Measurements from ENCODE around the gene STARD3NL.
"Not testable (repeated sequence)": the region's sequence is repeated elsewhere in the genome, so short reads cannot be mapped to it uniquely, and the experiment has no call there.

STARD3NL gene

GRCh38 chr7:38171623-38172391, 6.2 kb upstream of the STARD3NL start:
- H3K9me3 Mint-ChIP-seq = peaks cover 4% of the 10 kb centered on the region
- peaks cover 29% of the 10 kb centered on the region for H3K27me3 Mint-ChIP-seq (ENCODE audit: low read depth)
- H3K4me1 Mint-ChIP-seq (ENCODE audit: low read depth) = peaks cover 15% of the 10 kb centered on the region
- H3K36me3 Mint-ChIP-seq (ENCODE audit: low read depth) = no peaks in the 10 kb centered on the region
- H3K27ac Mint-ChIP-seq = no peak overlapping the region
- no peak overlapping the region for H3K4me3 Mint-ChIP-seq

- H3K27ac Mint-ChIP-seq; H3K4me3 Mint-ChIP-seq; H3K9me3 Mint-ChIP-seq; H3K36me3 Mint-ChIP-seq (ENCODE audit: low read depth); H3K27me3 Mint-ChIP-seq (ENCODE audit: low read depth): not testable (repeated sequence)
- peaks cover 35% of the 10 kb centered on the region for H3K4me1 Mint-ChIP-seq (ENCODE audit: low read depth)
These were observed 2.5 kb upstream of the STARD3NL start for GRCh38 chr7:38175547-38175946.

- Mint-ChIP-seq H3K36me3 (ENCODE audit: low read depth) (no peaks in the 10 kb centered on the region), H3K4me3 (peak overlapping the region; percentile 97), H3K27ac (peak overlapping the region; percentile 94), H3K27me3 (ENCODE audit: low read depth) (peaks cover 4% of the 10 kb centered on the region), H3K4me1 (ENCODE audit: low read depth) (peaks cover 31% of the 10 kb centered on the region), H3K9me3 (peaks cover 4% of the 10 kb centered on the region)
These were observed 433 bp upstream of the STARD3NL start for GRCh38 chr7:38177621-38178003.

- peaks cover 30% of the 10 kb centered on the region for H3K4me1 Mint-ChIP-seq (ENCODE audit: low read depth)
- peaks cover 3% of the 10 kb centered on the region for H3K27me3 Mint-ChIP-seq (ENCODE audit: low read depth)
- peaks cover under 1% of the 10 kb centered on the region for H3K36me3 Mint-ChIP-seq (ENCODE audit: low read depth)
- H3K4me3 Mint-ChIP-seq = peak overlapping the region; percentile 97
- peak overlapping the region; percentile 84 for H3K27ac Mint-ChIP-seq
- peaks cover 2% of the 10 kb centered on the region for H3K9me3 Mint-ChIP-seq
These were observed 775 bp downstream of the STARD3NL start for GRCh38 chr7:38178695-38179344.

- Mint-ChIP-seq H3K36me3 (ENCODE audit: low read depth) (peaks cover 6% of the 10 kb centered on the region), H3K27ac (peak overlapping the region; percentile 0), H3K27me3 (ENCODE audit: low read depth) (no peaks in the 10 kb centered on the region), H3K9me3 (no peaks in the 10 kb centered on the region), H3K4me3 (no peak overlapping the region), H3K4me1 (ENCODE audit: low read depth) (peaks cover 26% of the 10 kb centered on the region)
These were observed 1.8 kb downstream of the STARD3NL start for GRCh38 chr7:38179776-38180226.

GRCh38 chr7:38181111-38181510, 3.1 kb downstream of the STARD3NL start:
- Mint-ChIP-seq H3K4me3 (no peak overlapping the region), H3K36me3 (ENCODE audit: low read depth) (peaks cover 11% of the 10 kb centered on the region), H3K27ac (no peak overlapping the region), H3K27me3 (ENCODE audit: low read depth) (no peaks in the 10 kb centered on the region), H3K9me3 (no peaks in the 10 kb centered on the region), H3K4me1 (ENCODE audit: low read depth) (peaks cover 25% of the 10 kb centered on the region)

GRCh38 chr7:38182450-38182849, 4.4 kb downstream of the STARD3NL start:
- Mint-ChIP-seq H3K4me1 (ENCODE audit: low read depth) (peaks cover 25% of the 10 kb centered on the region), H3K36me3 (ENCODE audit: low read depth) (peaks cover 11% of the 10 kb centered on the region), H3K27me3 (ENCODE audit: low read depth) (no peaks in the 10 kb centered on the region), H3K4me3 (no peak overlapping the region), H3K9me3 (no peaks in the 10 kb centered on the region), H3K27ac (no peak overlapping the region)

GRCh38 chr7:38185395-38186307, 7.6 kb downstream of the STARD3NL start:
- Mint-ChIP-seq H3K36me3 (ENCODE audit: low read depth) (peaks cover 15% of the 10 kb centered on the region), H3K27ac (no peak overlapping the region), H3K9me3 (no peaks in the 10 kb centered on the region), H3K4me3 (no peak overlapping the region), H3K4me1 (ENCODE audit: low read depth) (peaks cover 11% of the 10 kb centered on the region), H3K27me3 (ENCODE audit: low read depth) (no peaks in the 10 kb centered on the region)

GRCh38 chr7:38186593-38187314, 8.7 kb downstream of the STARD3NL start:
- no peak overlapping the region for H3K27ac Mint-ChIP-seq
- peaks cover 3% of the 10 kb centered on the region for H3K9me3 Mint-ChIP-seq
- H3K36me3 Mint-ChIP-seq (ENCODE audit: low read depth) = peaks cover 17% of the 10 kb centered on the region
- H3K4me3 Mint-ChIP-seq = no peak overlapping the region
- H3K4me1 Mint-ChIP-seq (ENCODE audit: low read depth) = peaks cover 7% of the 10 kb centered on the region
- H3K27me3 Mint-ChIP-seq (ENCODE audit: low read depth) = no peaks in the 10 kb centered on the region

GRCh38 chr7:38187794-38188440, 9.9 kb downstream of the STARD3NL start:
- no peaks in the 10 kb centered on the region for H3K27me3 Mint-ChIP-seq (ENCODE audit: low read depth)
- H3K4me3 Mint-ChIP-seq = no peak overlapping the region
- H3K27ac Mint-ChIP-seq = no peak overlapping the region
- peaks cover 22% of the 10 kb centered on the region for H3K36me3 Mint-ChIP-seq (ENCODE audit: low read depth)
- peaks cover 12% of the 10 kb centered on the region for H3K4me1 Mint-ChIP-seq (ENCODE audit: low read depth)
- H3K9me3 Mint-ChIP-seq = peaks cover 8% of the 10 kb centered on the region

- H3K9me3 Mint-ChIP-seq = peaks cover 8% of the 10 kb centered on the region
- H3K4me1 Mint-ChIP-seq (ENCODE audit: low read depth) = peaks cover 12% of the 10 kb centered on the region
- H3K4me3 Mint-ChIP-seq = no peak overlapping the region
- H3K27ac Mint-ChIP-seq = no peak overlapping the region
- H3K36me3 Mint-ChIP-seq (ENCODE audit: low read depth) = peaks cover 15% of the 10 kb centered on the region
- H3K27me3 Mint-ChIP-seq (ENCODE audit: low read depth) = no peaks in the 10 kb centered on the region
These were observed 11.3 kb downstream of the STARD3NL start for GRCh38 chr7:38189231-38189938.

GRCh38 chr7:38190011-38190410, 12.0 kb downstream of the STARD3NL start:
- H3K27ac Mint-ChIP-seq = no peak overlapping the region
- peaks cover 12% of the 10 kb centered on the region for H3K4me1 Mint-ChIP-seq (ENCODE audit: low read depth)
- H3K36me3 Mint-ChIP-seq (ENCODE audit: low read depth) = peaks cover 13% of the 10 kb centered on the region
- H3K9me3 Mint-ChIP-seq = peaks cover 8% of the 10 kb centered on the region
- H3K4me3 Mint-ChIP-seq = no peak overlapping the region
- H3K27me3 Mint-ChIP-seq (ENCODE audit: low read depth) = no peaks in the 10 kb centered on the region

GRCh38 chr7:38191791-38192190, 13.7 kb downstream of the STARD3NL start:
- Mint-ChIP-seq H3K27ac (no peak overlapping the region), H3K27me3 (ENCODE audit: low read depth) (no peaks in the 10 kb centered on the region), H3K4me3 (peak overlapping the region; percentile 66), H3K4me1 (ENCODE audit: low read depth) (peaks cover 12% of the 10 kb centered on the region), H3K36me3 (ENCODE audit: low read depth) (peaks cover 11% of the 10 kb centered on the region), H3K9me3 (peaks cover 8% of the 10 kb centered on the region)
